ENCODE data around the gene EPC2. TPM values are rescaled to one million over a fixed set of nuclear protein-coding genes. Genes with fewer than 3 reads are reported as not detected.
"Not testable (repeated sequence)": the region's sequence is repeated elsewhere in the genome, so short reads cannot be mapped to it uniquely, and the experiment has no call there.

Gene EPC2
- total RNA-seq, 1 donor from 2014 or later = 39.3 TPM

GRCh38 chr2:148687543-148687942 is 43.0 kb downstream of the EPC2 start:
- no peak overlapping the region for H3K27ac ChIP-seq
- H3K27me3 Mint-ChIP-seq (ENCODE audit: insufficient read depth, low read depth) = no peaks in the 10 kb centered on the region
- H3K4me1 Mint-ChIP-seq = no peaks in the 10 kb centered on the region
- peaks cover 4% of the 10 kb centered on the region for H4K20me1 ChIP-seq (ENCODE audit: low read depth)
- no peaks in the 10 kb centered on the region for H3K4me1 ChIP-seq
- no peak overlapping the region for H2AFZ ChIP-seq (replicated peaks)
- H3K4me3 Mint-ChIP-seq = no peak overlapping the region
- peaks cover 99% of the 10 kb centered on the region for H3K79me2 ChIP-seq (ENCODE audit: low read depth)
- DNase-seq (ENCODE audit: low spot score) = no peak
- H3K36me3 ChIP-seq = peaks cover 10% of the 10 kb centered on the region
- peaks cover 28% of the 10 kb centered on the region for H3K9me3 Mint-ChIP-seq
- TF ChIP-seq EZH2 (IDR thresholded peaks at IDR 0.05) (no peak), CTCF (IDR thresholded peaks at IDR 0.05) (no peak), EZH2phosphoT487 (IDR thresholded peaks at IDR 0.05) (no peak)
- no peaks in the 10 kb centered on the region for H3K27me3 ChIP-seq
- H3K27ac Mint-ChIP-seq = no peak overlapping the region
- H3K4me2 ChIP-seq = no peak overlapping the region
- no peaks in the 10 kb centered on the region for H3K9me3 ChIP-seq (ENCODE audit: low read depth)
- no peaks in the 10 kb centered on the region for H3F3A ChIP-seq (ENCODE audit: low read depth)
- H3K4me3 ChIP-seq = no peak overlapping the region
- peaks cover 36% of the 10 kb centered on the region for H3K36me3 Mint-ChIP-seq
- H3K9ac ChIP-seq = no peak overlapping the region

GRCh38 chr2:148688011-148688410 is 43.5 kb downstream of the EPC2 start:
- Histone ChIP-seq H3K36me3 (peaks cover 14% of the 10 kb centered on the region), H3K79me2 (ENCODE audit: low read depth) (peaks cover 95% of the 10 kb centered on the region)
- Mint-ChIP-seq H3K36me3 (peaks cover 34% of the 10 kb centered on the region), H3K9me3 (peaks cover 23% of the 10 kb centered on the region)
- H3K27ac Mint-ChIP-seq; H3F3A ChIP-seq (ENCODE audit: low read depth); H3K9me3 ChIP-seq (ENCODE audit: low read depth); H3K9ac ChIP-seq; H3K27ac ChIP-seq; H3K4me2 ChIP-seq; H3K4me3 Mint-ChIP-seq; H3K4me3 ChIP-seq; H3K27me3 Mint-ChIP-seq (ENCODE audit: insufficient read depth, low read depth); DNase-seq (ENCODE audit: low spot score); H3K4me1 Mint-ChIP-seq; H4K20me1 ChIP-seq (ENCODE audit: low read depth); H3K27me3 ChIP-seq; H2AFZ ChIP-seq (replicated peaks); H3K4me1 ChIP-seq: not testable (repeated sequence)

- no peak overlapping the region for H3K9ac ChIP-seq
- H3K9me3 ChIP-seq (ENCODE audit: low read depth) = peaks cover 21% of the 10 kb centered on the region
- no peak for DNase-seq (ENCODE audit: low spot score)
- Mint-ChIP-seq H3K36me3 (peaks cover 43% of the 10 kb centered on the region), H3K27me3 (ENCODE audit: insufficient read depth, low read depth) (no peaks in the 10 kb centered on the region), H3K9me3 (peaks cover 29% of the 10 kb centered on the region), H3K27ac (no peak overlapping the region), H3K4me1 (no peaks in the 10 kb centered on the region), H3K4me3 (no peak overlapping the region)
- no peak overlapping the region for H3K4me2 ChIP-seq
- TF ChIP-seq CTCF (IDR thresholded peaks at IDR 0.05) (no peak), EZH2 (IDR thresholded peaks at IDR 0.05) (no peak), EZH2phosphoT487 (IDR thresholded peaks at IDR 0.05) (no peak)
- no peak overlapping the region for H3K27ac ChIP-seq
- no peak overlapping the region for H3K4me3 ChIP-seq
- H3F3A ChIP-seq (ENCODE audit: low read depth) = no peaks in the 10 kb centered on the region
- H3K79me2 ChIP-seq (ENCODE audit: low read depth) = peaks cover 60% of the 10 kb centered on the region
- no peaks in the 10 kb centered on the region for H3K27me3 ChIP-seq
- no peaks in the 10 kb centered on the region for H3K4me1 ChIP-seq
- no peaks in the 10 kb centered on the region for H4K20me1 ChIP-seq (ENCODE audit: low read depth)
- peaks cover 43% of the 10 kb centered on the region for H3K36me3 ChIP-seq
- no peak overlapping the region for H2AFZ ChIP-seq (replicated peaks)
Observed at GRCh38 chr2:148696985-148697384, 52.4 kb downstream of the EPC2 start.

GRCh38 chr2:148699830-148700229 is 55.3 kb downstream of the EPC2 start:
- H3K79me2 ChIP-seq (ENCODE audit: low read depth) = peaks cover 81% of the 10 kb centered on the region
- no peak overlapping the region for H3K27ac ChIP-seq

More at GRCh38 chr2:148699830-148700229, 55.3 kb downstream of the EPC2 start:
- H3K4me3 Mint-ChIP-seq = no peak overlapping the region
- peaks cover 51% of the 10 kb centered on the region for H3K9me3 Mint-ChIP-seq
- no peaks in the 10 kb centered on the region for H4K20me1 ChIP-seq (ENCODE audit: low read depth)
- H3K36me3 Mint-ChIP-seq = peaks cover 65% of the 10 kb centered on the region
- H3K9me3 ChIP-seq (ENCODE audit: low read depth) = peaks cover 21% of the 10 kb centered on the region
- no peaks in the 10 kb centered on the region for H3K27me3 Mint-ChIP-seq (ENCODE audit: insufficient read depth, low read depth)
- H3K4me1 ChIP-seq = no peaks in the 10 kb centered on the region
- H3K4me3 ChIP-seq = no peak overlapping the region
- no peaks in the 10 kb centered on the region for H3K27me3 ChIP-seq
- no peak overlapping the region for H2AFZ ChIP-seq (replicated peaks)
- H3K4me2 ChIP-seq = no peak overlapping the region
- no peak for DNase-seq (ENCODE audit: low spot score)
- H3K36me3 ChIP-seq = peaks cover 44% of the 10 kb centered on the region
- H3K9ac ChIP-seq = no peak overlapping the region
- TF ChIP-seq EZH2 (IDR thresholded peaks at IDR 0.05) (no peak), CTCF (IDR thresholded peaks at IDR 0.05) (no peak), EZH2phosphoT487 (IDR thresholded peaks at IDR 0.05) (no peak)
- no peaks in the 10 kb centered on the region for H3K4me1 Mint-ChIP-seq
- H3K27ac Mint-ChIP-seq = no peak overlapping the region
- no peaks in the 10 kb centered on the region for H3F3A ChIP-seq (ENCODE audit: low read depth)
